Erythroblast (primary cell): ENCODE measurements around the gene SBNO2.

ENCODE experiments used
- GATA1 ChIP-seq: IDR thresholded peaks from 2 replicates; pipeline ENCODE4 v1.6.1; 2011; ENCODE audit warnings: low read depth, mild to moderate bottlenecking, control low read depth, low read length, moderate library complexity
- POLR2A ChIP-seq: IDR thresholded peaks from 2 replicates; pipeline ENCODE4 v1.6.1; 2011; ENCODE audit warnings: mild to moderate bottlenecking, low read length

DNA sequence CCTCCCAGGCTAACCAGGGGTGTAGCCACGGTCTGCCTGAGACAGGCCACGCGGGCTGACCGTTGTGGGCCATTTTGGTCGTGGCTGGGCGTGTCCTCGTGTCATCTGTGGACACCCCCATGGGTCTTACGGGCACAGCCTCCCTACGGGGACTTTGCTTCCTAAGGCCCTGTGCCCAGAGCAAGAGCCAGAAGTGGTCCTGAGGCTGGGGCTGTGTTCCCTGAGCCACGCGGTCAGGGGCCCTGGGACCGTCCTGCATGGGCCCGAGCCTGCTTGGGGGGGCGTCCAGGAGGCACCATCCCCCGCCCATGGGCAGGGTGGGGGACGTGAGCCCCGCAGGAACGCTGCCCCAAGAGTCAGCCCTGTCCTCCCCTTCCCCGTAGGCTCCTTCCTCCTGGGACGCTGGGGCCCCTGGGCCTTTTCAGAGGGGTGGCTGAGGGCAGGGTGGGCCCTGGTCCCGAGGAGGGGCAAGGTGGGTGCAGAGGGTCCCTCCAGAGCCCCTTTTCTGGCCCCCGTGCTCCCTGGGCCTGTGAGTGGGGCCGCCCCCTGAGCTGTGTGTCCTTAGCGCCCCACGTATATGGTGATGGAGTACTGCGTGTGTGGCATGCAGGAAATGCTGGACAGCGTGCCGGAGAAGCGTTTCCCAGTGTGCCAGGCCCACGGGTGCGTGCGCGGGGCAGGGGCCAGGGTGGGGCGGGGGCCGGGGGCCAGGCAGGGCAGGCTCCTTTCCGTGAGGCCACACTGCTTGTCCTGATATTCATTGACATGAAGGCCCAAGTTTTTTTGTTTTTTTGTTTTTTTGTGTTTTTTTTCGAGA is 44.9 kb upstream of the SBNO2 start:
- TF ChIP-seq POLR2A (no peak), GATA1 (no peak)
